Loucy (cell line): ENCODE data around the gene KSR1.

Source experiments
- CTCF ChIP-seq: fragments of 200-600 bp; sonication (generic); conservative IDR thresholded peaks from 2 replicates; pipeline ENCODE4 v1.5.1; 2014; ENCODE audit warnings: mild to moderate bottlenecking, antibody characterized with exemption, low read length
- EZH2phosphoT487 ChIP-seq: fragments of 200-600 bp; IDR thresholded peaks from 2 replicates; pipeline ENCODE4 v1.6.1; 2018; ENCODE audit warnings: antibody characterized with exemption, mild to moderate bottlenecking, moderate library complexity, borderline replicate concordance

GRCh38 chr17:27493088-27493487 lies 36.8 kb downstream of the KSR1 start:
- no peak for TF ChIP-seq CTCF
- no peak for TF ChIP-seq EZH2phosphoT487
